ENCODE data around the gene SPRY2.

SPRY2 gene

DNA sequence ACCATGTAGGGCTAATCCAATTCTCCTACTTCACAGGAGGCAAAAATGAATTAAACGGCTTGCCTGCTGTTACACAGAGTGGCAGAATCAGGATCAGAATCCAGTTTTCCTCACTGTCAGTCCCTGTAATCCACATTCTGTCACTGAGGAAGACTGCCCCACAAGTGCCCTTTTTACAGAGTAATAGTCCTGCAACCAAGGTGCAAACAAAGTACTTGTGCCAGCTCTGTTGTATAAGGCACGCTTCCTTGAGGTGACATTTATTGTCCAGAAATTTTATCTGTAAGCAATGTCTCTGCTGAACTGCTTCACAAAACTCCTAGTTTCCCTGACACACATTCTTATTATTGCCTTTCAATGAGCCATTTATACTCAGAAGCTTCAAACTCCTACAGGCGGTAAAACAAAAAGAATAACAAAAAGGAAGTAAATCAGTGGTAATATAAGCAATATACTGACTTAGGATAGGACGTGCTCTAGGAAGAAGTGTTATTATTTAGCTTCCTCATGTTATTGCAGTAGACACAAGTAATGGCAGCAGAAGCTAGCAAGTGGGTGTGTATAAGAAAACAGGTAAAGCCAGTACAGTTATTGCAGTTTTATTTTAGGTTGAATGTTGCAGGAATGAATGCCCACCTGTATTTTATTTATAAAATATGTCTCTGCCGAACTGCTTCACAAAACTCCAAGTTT is 28.8 kb downstream of the SPRY2 start:
- DNase-seq: no peak

DNA sequence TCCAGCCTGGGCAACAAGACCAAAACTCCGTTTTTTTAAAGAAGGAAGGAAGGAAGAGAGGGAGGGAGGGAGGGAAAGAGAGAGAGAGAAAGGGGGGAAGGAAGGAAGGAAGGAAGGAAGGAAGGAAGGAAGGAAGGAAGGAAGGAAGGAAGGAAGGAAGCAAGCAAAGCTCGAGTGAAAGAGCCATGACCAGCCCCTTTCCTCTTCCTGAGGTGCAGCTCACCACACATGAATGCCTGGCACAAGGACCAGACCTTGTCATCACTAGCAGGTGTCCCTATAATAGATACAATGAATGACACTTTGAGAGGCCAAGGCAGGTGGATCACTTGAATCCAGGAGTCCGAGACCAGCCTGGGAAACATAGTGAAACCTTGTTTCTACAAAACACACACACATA is 31.0 kb downstream of the SPRY2 start:
- no peak for DNase-seq

DNA sequence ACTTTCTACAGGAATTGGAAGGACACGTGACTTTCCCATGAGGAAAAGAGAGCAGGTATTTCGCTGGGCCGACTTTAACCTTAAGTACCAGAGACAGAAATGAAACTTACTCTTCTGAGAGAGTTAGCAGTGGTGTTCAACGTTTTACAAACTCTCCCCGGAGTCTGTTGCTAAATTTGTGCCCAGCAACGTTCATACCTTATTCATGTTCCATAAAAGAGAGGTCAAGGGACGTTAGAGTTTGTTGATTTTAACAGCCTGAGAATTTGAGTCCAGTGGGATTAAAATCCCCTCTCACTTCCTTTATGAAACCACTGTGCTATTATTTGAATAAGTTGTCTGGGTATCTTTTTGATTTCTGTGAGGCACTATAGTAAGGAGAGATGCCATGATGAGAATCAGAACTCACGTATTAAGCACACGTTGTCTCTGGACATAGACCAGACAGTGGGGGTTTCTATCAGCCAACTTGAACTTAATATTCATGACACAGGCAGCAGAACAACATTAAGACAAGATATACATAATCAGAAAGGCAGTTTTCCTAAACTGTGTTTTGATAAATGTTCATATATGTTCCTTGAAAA is 33.4 kb downstream of the SPRY2 start:
- no peak for DNase-seq

DNA sequence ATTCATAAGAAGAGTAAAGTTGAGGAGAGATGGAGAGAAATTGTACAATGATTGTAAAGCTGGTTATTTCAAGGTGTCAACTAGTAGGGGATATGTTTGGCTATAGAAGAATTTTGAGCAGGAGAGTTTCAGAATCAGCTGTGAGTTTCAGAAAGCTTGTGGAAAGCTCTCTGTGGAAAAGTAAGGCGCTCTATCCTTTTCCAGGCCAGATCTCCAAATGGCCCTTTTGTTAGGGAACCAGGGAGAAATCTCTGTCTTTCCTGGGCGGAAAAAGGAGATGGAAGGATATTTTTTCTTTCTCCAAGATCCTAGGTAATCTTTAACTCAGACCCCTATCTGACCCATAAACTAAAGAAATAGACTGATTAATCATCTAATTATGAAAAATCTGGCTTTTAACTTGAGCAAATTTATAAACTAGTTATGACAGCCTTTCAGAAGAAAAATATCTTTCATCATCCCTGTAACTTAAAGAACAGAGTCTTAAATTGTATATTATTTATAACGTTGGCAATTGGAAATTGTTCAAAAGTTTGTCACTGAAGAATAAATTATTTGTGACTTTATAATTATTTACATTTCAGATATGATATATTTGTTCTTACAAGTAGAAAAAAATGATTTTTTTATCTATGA is 34.5 kb downstream of the SPRY2 start:
- DNase-seq: no peak

DNA sequence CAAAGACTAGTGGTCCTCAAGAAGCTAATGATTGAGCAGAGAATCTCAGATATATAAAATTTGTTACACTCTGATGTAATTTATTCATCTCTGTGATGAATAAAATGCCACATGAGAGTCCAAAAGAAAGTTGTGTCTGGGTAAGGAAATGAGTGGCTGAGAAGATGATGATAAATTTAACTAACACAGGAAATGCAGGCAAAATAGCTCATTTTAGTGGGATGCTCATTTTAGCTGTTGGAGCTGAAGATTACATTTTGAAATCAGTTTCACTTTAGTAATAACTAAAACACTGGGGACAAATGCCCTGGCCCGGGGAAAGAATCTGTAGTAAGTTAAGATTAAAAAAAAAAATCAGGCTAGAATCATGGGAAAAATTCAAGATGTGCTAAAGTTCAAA is 35.2 kb downstream of the SPRY2 start:
- DNase-seq: no peak

DNA sequence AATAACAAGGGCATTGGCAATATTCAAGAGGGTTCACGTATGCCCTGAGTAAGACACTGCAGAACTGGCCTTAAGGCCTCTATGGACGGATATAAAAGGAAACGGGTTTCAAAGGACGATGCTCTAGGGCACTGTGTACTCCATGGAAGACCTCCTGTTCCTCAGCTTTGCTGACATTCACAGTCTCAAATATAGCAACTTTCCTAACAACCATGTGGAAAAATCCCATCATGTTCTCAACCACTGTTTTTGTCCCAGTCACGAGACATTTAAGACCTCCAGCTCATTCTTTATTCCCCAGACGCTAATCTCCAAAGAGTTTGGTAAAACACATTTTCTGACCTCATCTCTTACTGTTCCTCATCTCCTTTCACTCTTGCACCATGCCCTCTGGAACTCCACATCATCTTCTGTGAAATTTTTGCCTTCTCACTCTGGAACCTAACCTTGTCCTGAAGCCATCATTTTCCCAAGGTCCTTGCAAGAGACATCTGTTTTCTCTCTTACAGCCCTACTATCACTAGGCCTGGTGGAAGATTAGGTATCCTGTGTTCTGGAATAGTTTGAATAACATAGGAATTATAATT is 37.6 kb downstream of the SPRY2 start:
- DNase-seq: no peak

DNA sequence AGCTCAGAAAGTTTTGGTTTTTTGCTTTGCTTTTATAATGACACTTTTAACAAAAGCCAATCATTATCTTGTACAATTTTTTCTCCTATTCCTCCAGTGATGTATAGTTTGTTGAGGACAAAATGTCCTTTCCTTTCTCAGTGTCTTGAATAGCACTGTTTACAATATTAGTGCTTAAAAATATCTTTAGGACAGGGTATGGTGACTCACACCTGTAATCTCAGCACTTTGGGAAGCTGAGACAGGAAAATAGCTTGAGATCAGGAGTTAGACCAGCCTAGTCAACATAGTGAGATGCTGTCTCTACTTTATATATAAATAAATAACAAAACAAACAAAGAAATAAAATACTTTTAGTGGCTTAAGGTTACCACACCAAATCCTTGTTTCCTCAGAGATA is 41.9 kb downstream of the SPRY2 start:
- no peak for DNase-seq

DNA sequence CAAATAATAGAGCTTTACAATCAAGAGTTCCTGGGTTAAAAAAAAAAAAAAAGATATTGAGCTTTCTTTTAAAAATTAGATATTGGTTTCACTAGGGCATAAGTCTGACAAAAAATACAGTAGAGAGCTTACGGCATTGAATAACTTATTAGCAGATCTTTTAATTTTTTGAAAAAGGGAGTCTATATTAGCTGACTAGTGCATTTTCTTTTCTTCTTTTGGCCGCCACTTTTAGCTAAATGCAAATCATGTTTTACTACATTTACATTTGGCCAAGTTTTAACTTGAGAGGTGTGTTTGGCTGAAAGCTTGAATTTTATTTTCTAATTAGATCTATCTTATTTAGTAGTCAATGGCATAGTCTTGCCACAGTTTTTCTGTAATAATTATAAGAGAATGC is 43.4 kb downstream of the SPRY2 start:
- no peak for DNase-seq

DNA sequence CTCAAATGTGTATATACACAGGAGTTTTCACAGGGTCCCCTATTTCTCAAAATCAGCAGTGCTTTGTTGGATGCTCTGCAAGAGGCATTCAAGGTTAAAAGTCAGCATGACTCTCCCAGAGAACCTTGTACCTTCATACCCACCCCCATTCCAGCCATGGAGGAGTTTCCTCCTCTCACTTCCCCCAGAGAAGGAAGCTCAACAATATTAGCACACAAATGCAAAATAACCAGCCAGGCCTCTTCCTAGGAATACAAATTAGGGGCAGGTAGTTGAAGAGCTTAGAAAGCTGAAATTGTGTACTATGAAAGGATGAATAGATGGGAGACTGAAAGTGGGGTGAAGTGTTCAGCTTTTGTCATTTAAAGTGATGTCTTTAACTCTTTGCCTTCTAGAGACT is 43.8 kb downstream of the SPRY2 start:
- no peak for DNase-seq

DNA sequence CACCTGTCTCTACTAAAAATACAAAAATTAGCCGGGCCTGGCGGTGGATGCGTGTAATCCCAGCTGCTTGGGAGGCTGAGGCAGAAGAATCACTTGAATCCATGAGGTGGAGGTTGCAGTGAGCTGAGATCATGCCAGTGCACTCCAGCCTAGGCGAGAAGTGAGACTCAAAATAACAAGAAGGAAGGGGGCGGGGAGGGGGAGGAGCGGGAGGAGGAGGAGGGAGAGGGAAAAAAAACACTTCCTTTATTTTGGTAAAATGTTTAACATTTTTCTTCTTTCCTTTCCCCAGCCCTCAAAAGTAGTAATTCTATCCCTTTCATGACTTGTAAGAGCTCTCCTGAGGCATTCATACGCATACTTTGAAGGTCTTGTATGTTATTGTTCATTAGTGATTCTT is 44.3 kb downstream of the SPRY2 start:
- no peak for DNase-seq

DNA sequence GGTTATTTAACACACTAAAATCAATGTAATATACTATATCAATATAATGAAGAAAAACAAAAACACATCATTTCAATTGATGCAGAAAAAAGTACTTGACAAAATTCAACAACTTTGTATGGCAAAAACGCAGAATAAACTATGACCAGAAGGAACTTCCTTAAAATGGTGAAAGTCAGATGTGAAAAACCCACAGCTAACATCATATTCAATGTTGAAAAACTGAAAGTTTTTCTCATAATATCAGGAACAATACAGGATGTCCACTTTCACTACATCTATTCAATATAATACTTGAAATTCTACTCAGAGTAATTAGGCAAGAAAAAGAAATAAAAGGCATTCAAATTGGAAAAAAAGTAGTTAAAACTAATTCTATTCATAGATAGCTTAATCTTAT is 50.3 kb downstream of the SPRY2 start:
- no peak for DNase-seq

Measured in NCI-H1694 (cell line).